NCI-H2227 (cell line): ENCODE measurements around the gene COA7.

Experiments used
- DNase-seq: peaks from one replicate; lab custom pipeline; 2025; ENCODE audit not compliant: unreplicated experiment; lab: John Stamatoyannopoulos, UW

The COA7 gene

GRCh38 chr1:52670604-52671003 is 27.5 kb downstream of the COA7 start:
- no peak for DNase-seq

- no peak for DNase-seq
Observed at GRCh38 chr1:52669696-52670095, 28.5 kb downstream of the COA7 start.

GRCh38 chr1:52668711-52669110 is 29.4 kb downstream of the COA7 start:
- DNase-seq: no peak

GRCh38 chr1:52667984-52668383 is 30.2 kb downstream of the COA7 start:
- DNase-seq: no peak

GRCh38 chr1:52667290-52667689 is 30.9 kb downstream of the COA7 start:
- no peak for DNase-seq

GRCh38 chr1:52665006-52665941 is 32.9 kb downstream of the COA7 start:
- DNase-seq: no peak

- no peak for DNase-seq
Observed at GRCh38 chr1:52663716-52664115, 34.4 kb downstream of the COA7 start.

GRCh38 chr1:52662645-52663313 is 35.4 kb downstream of the COA7 start:
- DNase-seq: peak; percentile 90

- DNase-seq: no peak
Observed at GRCh38 chr1:52660807-52661206, 37.3 kb downstream of the COA7 start.

GRCh38 chr1:52659851-52660596 is 38.1 kb downstream of the COA7 start:
- peak; percentile 96 for DNase-seq

- no peak for DNase-seq
Observed at GRCh38 chr1:52659356-52659755, 38.8 kb downstream of the COA7 start.

GRCh38 chr1:52658795-52659194 is 39.4 kb downstream of the COA7 start:
- DNase-seq: no peak

GRCh38 chr1:52657702-52658101 is 40.4 kb downstream of the COA7 start:
- no peak for DNase-seq

- no peak for DNase-seq
Observed at GRCh38 chr1:52654063-52654462, 44.1 kb downstream of the COA7 start.

- DNase-seq: no peak
Observed at GRCh38 chr1:52653207-52653849, 44.8 kb downstream of the COA7 start.

- no peak for DNase-seq
Observed at GRCh38 chr1:52651904-52652303, 46.2 kb downstream of the COA7 start.

- DNase-seq: no peak
Observed at GRCh38 chr1:52645261-52645660, 52.9 kb downstream of the COA7 start.

GRCh38 chr1:52641307-52641706 is 56.8 kb downstream of the COA7 start:
- no peak for DNase-seq

GRCh38 chr1:52640697-52641096 is 57.5 kb downstream of the COA7 start:
- DNase-seq: no peak

GRCh38 chr1:52637946-52638345 is 60.2 kb downstream of the COA7 start:
- DNase-seq: no peak
